Measurements from ENCODE around the gene GLT8D1.

GRCh38 chr3:52685285-52685708 lies 20.3 kb downstream of the GLT8D1 start:
- TF ChIP-seq EZH2 (IDR thresholded peaks at IDR 0.05; ENCODE audit: insufficient read depth, poor library complexity, severe bottlenecking) (no peak), EZH2phosphoT487 (IDR thresholded peaks at IDR 0.05; ENCODE audit: insufficient read depth, low read depth) (no peak)
